ENCODE data around the gene RPS3A.
"Not testable (repeated sequence)": the region's sequence is repeated elsewhere in the genome, so short reads cannot be mapped to it uniquely, and the experiment has no call there.

- not testable (repeated sequence) for TF ChIP-seq RAD21 (conservative IDR thresholded peaks at IDR 0.05); EP300 (conservative IDR thresholded peaks at IDR 0.05; ENCODE audit: poor library complexity, severe bottlenecking)
Observed at GRCh38 chr4:151136048-151136447, 36.6 kb downstream of the RPS3A start.

Measured in neural cell (in vitro differentiated cells).